GM12873 (cell line): ENCODE data around the gene RNH1.

Source experiments
- TF ChIP-seq, protein P1 (sequence below): IDR thresholded peaks from 2 replicates; pipeline ENCODE4 v1.5.1; 2012; ENCODE audit warnings: low read depth, mild to moderate bottlenecking, moderate library complexity, low read length, control low read depth; ENCODE audit not compliant: insufficient read depth; ENCODE audit errors: missing control alignments

RNH1 gene

DNA sequence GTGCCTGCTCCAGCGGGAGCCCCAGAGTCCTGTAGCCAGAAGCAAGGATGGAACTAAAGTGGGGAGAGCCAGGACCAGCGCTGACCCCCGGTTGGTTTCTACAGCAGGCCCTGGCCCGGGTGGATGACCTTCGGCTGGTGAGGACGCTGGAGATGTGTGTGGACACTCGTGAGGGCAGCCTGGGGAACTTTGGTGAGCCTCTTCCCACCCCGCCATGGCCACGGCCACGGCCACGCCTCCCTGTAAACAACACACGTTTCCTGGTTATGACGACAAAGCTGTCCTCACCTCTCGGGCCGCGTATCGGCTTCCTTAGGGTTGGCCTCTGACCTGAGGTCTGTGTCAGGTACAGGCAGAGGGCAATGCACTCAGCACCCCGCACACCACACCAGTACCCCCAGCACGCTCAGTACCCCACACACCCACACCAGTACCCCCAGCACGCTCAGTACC is 34.4 kb upstream of the RNH1 start:
- TF ChIP-seq, protein P1, sequence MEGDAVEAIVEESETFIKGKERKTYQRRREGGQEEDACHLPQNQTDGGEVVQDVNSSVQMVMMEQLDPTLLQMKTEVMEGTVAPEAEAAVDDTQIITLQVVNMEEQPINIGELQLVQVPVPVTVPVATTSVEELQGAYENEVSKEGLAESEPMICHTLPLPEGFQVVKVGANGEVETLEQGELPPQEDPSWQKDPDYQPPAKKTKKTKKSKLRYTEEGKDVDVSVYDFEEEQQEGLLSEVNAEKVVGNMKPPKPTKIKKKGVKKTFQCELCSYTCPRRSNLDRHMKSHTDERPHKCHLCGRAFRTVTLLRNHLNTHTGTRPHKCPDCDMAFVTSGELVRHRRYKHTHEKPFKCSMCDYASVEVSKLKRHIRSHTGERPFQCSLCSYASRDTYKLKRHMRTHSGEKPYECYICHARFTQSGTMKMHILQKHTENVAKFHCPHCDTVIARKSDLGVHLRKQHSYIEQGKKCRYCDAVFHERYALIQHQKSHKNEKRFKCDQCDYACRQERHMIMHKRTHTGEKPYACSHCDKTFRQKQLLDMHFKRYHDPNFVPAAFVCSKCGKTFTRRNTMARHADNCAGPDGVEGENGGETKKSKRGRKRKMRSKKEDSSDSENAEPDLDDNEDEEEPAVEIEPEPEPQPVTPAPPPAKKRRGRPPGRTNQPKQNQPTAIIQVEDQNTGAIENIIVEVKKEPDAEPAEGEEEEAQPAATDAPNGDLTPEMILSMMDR, result no peak

DNA sequence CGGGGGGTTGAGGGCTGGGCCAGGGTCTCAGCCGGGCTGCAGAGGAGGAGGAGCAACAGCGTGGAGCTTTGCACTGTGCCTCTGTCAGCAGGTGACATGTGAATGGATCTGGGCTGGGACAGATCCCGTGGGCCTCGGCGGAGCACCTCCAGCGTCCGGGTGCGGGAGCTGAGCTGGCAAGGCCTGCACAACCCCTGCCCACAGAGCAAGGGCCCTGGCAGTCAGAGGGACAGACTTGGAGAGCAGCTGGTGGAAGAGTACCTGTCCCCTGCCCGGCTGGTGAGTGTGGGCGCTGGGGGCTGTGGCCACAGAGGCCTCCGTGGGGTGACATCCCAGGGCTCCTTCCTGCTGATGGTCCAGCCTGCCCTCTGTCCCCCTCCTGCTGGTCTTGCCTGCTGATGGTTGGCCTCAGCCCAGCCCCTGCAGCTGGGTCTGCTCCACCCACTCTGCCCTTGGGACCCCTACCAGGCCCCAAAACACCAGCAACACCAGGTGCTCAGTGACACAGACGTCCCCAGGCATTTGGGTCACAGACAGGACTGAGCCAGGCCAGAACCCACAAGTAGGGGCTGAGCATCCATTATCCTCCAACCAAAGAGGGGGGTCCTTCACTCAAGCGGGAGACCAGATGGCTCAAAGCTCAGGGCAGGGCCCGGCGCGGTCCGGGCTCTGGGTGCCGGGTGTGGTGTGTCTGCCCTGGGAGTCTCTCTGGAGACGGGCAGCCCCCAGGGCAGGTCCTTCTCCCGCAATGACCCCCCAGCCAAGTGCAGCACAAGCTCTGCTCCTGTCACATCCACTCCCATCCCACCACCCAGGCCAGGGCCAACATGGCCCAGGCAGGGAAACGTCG is 33.8 kb upstream of the RNH1 start:
- TF ChIP-seq, protein P1, result no peak

DNA sequence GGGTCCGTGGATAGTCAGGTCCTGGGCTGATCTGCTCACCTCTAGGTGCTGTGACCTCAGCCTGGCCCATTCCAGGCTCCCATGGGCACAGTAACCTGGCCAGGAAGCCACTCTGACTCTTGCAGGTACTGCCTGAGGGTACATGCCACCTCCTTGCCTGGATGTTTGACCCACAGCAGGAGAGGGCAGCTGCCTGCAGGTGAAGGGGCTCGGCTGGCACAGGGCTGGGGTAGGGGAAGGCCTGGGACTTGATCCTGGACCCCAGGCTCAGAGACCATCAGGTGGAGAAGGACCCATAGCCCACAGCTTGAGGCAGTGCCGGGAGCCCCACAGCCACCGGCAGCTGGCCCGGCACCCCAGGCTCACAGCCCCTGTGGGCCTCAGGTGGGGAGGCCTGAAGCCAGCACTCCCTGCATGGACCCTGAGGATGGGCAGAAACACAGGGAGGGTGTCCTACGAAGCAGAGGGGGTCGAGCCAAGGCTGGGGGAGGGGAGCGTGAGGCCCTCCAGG is 33.0 kb upstream of the RNH1 start:
- TF ChIP-seq, protein P1, result no peak

DNA sequence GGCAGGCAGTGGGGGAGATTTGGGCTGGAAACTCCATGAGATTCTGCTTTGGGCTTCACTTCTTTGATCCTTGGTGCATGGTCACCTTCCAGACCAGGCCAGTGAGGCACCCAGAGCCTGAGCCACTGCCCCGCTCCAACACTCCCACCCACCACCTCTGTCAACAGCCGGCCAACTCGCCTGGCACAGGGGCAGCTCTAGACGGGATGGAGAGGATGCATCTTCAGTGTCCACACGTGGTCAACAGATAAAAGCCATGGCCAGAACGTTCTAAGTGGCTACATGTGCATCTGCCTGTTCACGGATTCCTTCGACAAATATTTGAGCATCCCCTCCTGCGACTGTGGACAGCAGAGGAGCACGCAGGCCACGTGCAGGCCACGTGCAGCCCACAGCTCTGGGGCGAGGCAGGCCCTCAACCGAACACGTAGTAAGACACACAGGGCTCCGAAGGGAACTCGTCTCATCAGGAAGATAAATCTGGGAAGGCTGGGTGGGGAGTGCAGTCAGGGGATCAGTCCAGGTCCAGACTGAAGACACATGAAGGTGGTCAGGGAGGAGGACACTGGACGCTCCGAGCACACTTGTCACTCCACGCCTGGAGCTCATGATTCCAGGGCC is 31.5 kb upstream of the RNH1 start:
- TF ChIP-seq, protein P1, result no peak

DNA sequence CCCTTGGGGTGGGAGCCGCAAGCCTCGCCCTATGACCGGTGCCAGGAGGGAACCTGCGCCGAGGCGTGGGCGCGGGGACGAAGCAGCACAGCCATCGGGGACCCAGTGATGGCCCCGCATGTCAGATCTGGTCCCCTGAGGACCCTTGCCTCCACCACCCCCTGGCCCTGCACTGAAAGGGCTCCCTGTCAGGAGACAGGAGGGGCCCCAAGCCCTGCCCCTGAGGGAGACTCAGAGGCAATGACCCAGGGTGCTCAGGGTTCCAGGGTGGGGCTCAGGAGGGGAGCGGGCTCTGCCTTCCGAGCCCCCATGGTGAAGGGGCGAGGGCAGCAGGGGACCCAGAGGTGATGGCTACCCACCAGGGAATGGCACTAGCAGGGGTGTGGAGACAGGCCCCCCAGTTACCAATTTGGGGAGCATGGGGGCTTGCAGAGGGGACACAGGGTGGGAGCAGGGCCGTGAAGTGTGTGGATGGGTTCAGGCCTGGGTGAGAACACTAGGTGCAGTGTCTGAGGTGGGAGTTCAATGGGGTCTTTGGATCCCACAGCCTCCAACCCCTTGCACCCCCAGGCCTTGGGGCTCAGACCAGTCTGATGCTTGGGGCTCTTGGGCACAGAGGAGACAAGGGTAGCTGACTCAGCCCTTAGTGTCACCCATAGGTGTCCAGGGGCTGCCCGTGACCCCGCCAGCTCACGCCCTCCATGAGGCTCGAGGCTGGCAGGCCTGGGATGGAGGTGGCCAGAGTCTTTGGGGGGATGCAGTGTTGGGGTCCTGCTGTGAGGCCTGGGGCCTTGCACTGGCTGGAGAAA is 30.8 kb upstream of the RNH1 start:
- TF ChIP-seq, protein P1, result no peak

DNA sequence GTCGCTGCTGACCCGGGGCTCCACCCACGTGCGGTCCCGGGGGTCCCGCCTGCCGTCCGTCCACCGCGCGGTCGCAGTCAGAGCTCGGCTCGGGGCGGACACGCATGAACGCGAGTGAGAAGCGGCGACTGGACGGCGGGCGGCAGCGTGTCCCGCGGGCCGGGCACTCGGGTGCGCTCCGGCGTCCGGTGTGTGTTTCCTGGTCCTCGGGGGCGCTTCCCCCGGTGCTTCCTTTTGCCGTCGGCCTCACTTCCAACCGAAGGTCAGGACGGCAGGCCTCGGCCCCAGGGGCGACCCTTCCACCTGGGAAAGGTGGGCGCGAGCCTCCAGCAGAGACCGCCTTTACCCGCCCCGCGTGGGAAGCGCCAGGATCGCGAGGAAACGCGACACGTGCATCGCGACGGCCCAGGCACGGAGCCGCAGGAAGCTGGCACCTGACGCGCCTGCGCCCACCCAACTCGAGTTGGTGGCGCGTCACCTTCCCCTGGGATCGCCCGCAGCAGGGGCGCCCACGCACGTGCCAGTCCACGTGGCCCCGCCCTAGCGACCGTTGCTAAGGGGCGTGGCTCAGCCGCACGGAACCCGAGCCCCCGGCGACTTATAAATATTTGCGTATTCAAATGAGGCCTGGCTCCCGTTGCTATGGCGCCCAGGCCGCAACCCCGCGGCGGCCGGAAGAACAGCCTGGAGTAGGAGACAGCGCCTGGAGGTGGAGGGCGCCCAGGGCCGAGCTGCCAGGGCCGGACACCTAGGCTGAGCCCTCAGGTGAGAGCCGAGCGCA is 30.0 kb upstream of the RNH1 start, which contains the start of gene LRRC56:
LRRC56 (plus strand) TSS at position 687 of the 781 bp plus-strand sequence. CDS start 3,158 bp downstream, outside the sequence.
- TF ChIP-seq, protein P1, result no peak
